ENCODE measurements around the gene BSCL2.
"Not testable (repeated sequence)": the region's sequence is repeated elsewhere in the genome, so short reads cannot be mapped to it uniquely, and the experiment has no call there.

BSCL2 gene

DNA sequence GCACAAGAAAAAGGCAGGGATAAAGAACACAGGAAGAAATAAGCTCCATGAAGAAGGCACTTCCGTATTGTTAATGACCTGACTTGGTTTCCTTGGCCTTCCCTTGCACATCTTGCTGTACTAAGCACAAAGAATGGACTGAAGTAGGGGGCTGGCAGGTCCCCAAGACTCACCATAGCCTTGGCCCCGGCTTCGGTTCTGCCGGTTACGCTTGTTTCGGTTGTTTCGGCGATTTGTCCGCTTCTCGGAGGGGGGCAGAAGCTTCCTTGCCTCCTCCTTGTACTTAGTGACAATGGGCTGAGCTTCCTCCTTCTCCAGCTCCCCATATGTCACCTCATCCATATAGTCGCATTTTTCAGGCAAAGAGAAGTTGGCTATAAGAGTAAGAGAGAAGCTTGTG, 9.6 kb upstream of the BSCL2 start:
- FAIRE-seq: no peak

- no peak for FAIRE-seq
These were observed 9.0 kb upstream of the BSCL2 start for GRCh38 chr11:62716206-62716605.

DNA sequence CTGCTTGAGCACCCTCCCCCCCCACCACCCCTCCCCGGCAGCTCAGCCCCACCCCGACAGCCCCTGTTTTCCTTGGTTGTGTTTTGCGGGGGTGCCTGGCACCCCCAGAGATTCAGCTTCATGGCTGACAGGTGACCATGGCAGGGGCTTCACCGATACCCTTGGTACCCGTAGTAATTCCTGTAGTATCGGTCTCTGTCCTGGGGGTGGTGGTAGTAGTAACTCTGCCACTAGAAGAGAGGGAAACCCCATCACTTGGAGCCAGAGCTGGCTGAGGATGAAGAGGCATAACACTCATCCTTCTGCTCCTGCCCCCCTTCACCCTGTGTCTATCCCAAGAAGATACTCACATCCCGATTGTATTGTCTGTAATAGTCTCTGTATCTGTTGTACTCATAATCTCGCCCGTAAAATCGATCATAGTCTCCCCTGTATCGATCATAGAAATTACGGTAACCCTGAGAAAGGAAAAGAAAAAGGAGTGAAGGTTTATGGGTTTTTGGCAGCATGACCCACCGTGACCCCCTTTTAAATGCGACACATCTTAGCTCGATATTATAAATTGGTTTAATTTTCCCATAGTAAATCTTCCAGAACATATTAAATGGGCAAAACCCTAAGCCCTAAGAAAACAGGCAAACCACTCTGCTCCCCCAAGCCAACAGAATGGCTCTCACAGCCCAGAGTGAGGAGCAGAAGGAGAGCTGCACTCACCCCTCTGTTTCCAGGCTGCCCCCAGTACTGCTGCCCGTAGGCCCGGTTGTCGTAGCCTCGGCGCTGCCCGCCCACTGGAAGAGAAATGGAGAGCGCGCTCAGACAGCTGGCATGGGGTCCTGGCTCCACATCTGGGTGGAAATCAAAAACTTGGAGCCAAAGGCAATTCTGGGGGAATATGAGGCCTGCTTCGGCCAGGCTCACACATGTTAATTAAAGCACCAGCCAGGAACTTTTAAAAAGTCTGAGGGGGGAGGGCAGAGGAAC, 8.2 kb upstream of the BSCL2 start:
- FAIRE-seq: no peak

DNA sequence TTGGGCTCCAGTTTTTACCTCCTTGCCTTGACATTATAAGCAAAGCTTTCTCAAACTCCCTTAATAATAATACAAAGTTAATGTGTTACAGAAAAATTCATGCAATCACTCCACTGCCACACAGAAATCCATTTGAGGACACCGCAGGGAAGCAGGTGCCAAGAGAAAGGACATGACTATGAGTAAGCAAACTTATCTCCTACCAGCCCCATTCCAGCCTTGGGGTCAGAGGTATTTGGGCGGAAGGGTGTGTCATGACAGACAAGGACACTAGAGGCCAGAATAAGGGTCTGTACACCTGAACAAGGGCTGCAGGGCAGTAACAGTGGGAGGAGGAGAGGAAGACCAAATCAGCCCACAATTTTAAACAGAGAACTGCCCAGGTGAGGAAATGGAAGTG, 6.1 kb upstream of the BSCL2 start:
- no peak for FAIRE-seq

GRCh38 chr11:62712861-62713260, 5.6 kb upstream of the BSCL2 start:
- FAIRE-seq: no peak

GRCh38 chr11:62712276-62712812, 5.1 kb upstream of the BSCL2 start:
- no peak for FAIRE-seq

DNA sequence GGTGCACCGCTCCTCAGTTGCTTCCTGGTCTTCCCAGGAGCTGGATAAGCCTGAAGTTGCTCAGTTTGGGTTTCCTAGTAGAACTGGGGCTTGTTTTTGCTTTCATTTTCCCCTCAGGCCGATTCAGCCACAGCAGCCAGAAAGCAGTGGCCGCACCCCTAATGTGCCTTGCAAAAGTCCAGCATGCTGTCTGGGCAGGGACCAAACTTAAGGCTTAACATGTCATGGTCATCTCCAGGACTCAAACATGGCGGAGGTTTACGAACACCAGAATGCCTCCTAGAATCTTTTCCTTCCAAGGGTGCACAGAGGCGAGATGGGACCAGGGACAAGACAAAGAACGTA, 2.7 kb upstream of the BSCL2 start:
- no peak for FAIRE-seq

GRCh38 chr11:62709247-62710000, 2.2 kb upstream of the BSCL2 start:
- peak; percentile 89 for FAIRE-seq

GRCh38 chr11:62708793-62709192, 1.6 kb upstream of the BSCL2 start:
- FAIRE-seq: no peak

- FAIRE-seq: no peak
These were observed 1.2 kb upstream of the BSCL2 start for GRCh38 chr11:62708392-62708791.

- FAIRE-seq: no peak
These were observed 375 bp downstream of the BSCL2 start for GRCh38 chr11:62706850-62707247.

- FAIRE-seq: no peak
These were observed 1.1 kb downstream of the BSCL2 start for GRCh38 chr11:62705880-62706849.

DNA sequence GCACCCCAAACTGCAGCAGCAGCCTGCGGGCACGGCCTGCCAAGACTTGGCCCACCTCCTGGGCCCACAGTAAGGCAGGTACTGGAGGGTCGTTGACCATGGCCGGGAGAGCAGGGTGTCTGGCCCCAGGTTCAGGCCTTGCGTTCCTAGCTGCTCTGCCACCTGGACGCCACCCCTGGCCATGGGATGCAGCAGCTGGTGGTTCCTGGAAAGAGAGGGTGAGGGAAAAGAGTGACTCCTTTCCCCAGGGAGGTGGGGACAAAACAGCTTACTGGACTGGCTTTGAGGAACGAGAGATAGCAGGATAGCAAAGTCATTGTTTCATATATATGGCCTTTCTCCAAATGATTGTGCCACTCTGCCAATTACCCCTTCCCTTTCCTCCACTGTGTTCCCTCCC, 1.8 kb downstream of the BSCL2 start:
- FAIRE-seq: no peak

DNA sequence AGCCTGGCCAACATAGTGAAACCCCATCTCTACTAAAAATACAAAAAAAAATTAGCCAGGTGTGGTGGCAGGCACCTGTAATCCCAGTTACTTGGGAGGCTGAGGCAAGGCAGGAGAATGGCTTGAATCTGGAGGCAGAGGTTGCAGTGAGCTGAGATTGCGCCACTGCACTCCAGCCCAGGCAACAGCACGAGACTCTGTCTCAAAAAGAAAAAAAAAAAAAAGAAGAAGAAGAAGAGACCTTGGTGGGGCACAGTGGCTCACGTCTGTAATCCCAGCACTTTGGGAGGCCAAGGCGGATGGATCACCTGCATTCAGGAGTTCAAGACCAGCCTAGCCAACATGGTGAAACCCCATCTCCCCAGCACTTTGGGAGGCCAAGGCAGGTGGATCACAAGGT, 3.3 kb downstream of the BSCL2 start:
- FAIRE-seq: not testable (repeated sequence)

DNA sequence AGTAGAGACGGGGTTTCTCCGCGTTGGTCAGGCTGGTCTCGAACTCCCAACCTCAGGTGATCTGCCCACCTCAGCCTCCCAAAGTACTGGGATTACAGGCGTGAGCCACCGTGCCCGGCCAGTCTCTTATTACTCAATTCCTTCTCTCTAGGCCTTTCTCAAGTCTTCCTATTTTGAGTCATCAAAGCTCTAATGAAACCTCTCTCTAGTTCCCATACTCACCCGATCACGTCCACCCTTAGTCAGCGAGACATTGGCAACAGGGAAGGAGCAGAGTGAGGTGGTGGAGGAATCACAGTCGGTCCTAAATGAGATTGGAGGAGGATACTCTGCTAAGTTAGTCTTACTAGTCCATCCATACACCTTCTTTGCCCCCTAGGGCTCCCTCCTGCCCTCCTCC, 5.0 kb downstream of the BSCL2 start:
- FAIRE-seq: no peak

DNA sequence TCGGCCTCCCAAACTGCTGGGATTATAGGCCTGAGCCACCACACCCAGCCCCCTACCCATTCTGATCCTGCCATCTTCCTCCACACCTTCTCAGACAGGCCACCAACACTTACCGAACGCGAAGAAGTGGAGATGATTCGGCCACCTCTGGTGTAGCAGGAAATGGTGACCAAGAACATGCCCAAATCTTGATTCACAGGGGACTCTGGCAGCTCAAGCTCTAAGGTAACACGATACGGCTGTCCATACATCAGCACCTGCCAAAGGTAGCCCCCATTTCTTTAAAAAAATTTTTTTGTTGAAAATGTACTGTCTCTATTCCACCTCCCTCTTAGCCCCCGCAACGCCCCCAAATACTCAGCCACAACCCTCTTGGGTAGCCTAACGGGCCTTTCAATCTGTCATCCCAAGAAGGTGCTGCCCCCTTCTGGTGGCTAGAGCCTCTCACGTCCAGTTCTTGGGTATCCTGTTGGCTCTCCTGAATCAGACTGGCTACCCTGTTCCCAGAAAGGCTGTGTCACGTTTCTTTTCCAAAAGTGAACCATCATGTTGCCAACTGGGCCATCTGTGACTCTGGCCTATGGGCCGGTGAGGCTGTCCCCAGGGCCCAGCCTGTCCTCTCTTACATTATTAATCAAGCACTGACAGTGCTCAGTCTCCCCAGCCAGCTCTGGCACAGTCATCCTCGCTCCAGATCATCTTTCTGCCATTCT, 12.6 kb downstream of the BSCL2 start:
- FAIRE-seq: no peak

GRCh38 chr11:62693624-62694023, 13.6 kb downstream of the BSCL2 start:
- not testable (repeated sequence) for FAIRE-seq

DNA sequence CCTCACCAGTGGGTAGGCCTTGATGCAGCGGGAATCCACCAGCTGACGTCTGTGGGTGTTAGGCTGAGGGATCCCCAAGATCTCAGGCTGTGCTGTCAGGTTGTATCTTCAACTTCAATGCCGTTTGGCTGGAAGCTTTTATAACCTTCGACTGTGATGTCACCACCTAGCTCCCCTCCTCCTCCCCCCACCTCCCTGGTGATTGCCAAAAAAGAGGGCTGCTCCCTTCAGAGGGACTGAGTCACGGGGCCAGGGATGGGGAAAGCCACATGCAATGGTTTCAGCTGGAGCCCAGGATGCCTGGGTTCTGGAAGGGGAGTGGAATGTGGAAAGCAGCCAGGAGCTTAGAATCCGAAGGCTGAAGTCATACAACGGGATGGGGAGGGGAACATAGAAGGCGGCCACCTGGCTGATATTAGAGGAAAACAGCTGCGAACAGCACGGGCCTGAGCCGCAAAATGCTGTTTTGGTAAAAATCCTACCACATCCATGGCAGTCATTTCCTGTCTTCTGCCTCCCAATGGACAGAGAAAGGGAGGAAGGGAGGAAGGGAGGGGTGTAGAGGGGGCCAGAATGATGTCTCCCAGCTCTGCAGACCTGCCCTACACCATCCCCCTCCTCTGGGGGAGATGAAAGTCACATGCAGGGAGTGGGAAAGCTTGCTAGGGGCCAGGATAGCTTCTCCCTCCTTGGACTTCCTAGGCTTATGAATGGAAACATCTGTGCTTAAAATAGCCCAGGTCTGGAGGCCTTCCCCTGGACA, 17.6 kb downstream of the BSCL2 start, which contains the start of gene LRRN4CL:
LRRN4CL (minus strand) TSS at position 110 of the 763 bp plus-strand sequence. CDS start 1,022 bp downstream, outside the sequence.
- FAIRE-seq: no peak

- FAIRE-seq: no peak
These were observed 18.7 kb downstream of the BSCL2 start for GRCh38 chr11:62688491-62688890.

DNA sequence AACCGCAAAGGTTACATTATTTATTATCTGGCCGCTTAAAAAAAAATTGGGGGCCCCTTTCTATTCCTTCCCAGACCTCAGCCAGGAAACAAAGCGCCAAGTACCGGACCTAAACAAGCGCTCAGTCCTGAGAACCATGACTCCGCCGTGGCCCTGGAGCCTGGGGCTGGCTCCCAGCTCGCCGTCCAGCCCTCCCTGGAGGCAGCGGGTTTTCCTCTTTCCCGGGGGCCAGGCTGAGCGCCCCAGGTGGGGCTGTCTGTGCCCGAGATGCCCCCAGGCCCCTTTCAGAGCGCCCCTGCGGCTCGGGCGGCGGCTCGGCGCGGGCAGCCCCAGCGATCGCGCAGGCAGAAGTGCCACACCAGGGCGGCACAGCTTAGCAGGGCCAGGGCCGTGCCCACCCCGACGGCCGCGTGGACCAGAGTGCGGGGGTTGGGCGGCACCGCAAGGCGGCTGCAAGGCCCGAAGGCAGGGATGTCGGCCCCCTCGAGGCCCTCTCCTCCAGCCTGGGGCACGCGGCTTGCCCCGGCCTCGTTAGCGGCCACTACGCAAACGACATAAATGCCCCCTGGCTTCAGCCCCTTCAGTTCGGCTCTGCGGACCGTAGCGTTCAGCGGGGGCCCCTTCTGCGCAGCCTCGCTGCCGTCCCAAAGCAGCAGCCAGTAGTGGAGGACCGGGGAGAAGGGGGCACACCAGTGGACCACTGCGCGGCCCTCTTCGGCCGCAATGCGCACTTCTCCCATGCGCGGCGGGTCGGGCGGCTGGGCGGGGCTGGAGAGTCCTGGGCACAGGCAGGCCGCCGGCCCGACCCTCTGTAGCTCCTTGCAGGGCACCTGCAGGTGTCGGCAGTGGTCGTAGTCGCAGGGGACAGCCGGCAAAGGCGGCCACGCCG, 19.5 kb downstream of the BSCL2 start:
- FAIRE-seq: no peak

Data from TTC549 (cell line).